ENCODE data around the gene ADGRG3.

Gene ADGRG3

GRCh38 chr16:57735755-57736418 is 67.8 kb downstream of the ADGRG3 start, which contains the start of gene KATNB1 (continued):
- TF ChIP-seq ZNF571 (tag by site-specific recombination; IDR thresholded peaks at IDR 0.05) (no peak), GLIS2 (tag by site-specific recombination; IDR thresholded peaks at IDR 0.05) (peak; percentile 92), SALL2 (tag by site-specific recombination; IDR thresholded peaks at IDR 0.05; ENCODE audit: borderline replicate concordance) (no peak), ATF2 (tag by site-specific recombination; IDR thresholded peaks at IDR 0.05; ENCODE audit: low read depth) (no peak), ZFHX2 (tag by site-specific recombination; conservative IDR thresholded peaks at IDR 0.05) (peak; percentile 74), AEBP2 (tag by site-specific recombination; IDR thresholded peaks at IDR 0.05; ENCODE audit: borderline replicate concordance) (no peak), ZNF19 (tag by site-specific recombination; IDR thresholded peaks at IDR 0.05; ENCODE audit: low read depth) (no peak), ZNF580 (tag by site-specific recombination; IDR thresholded peaks at IDR 0.05) (peak; percentile 90), ZNF211 (tag by site-specific recombination; IDR thresholded peaks at IDR 0.05; ENCODE audit: low read depth) (0 out of 2 replicates have a peak, but pooled peaks have one; percentile 11), ZNF280D (tag by site-specific recombination; IDR thresholded peaks at IDR 0.05) (no peak), ZBTB6 (tag by site-specific recombination; IDR thresholded peaks at IDR 0.05) (no peak), ZBTB21 (tag by site-specific recombination; IDR thresholded peaks at IDR 0.05) (no peak)
- TF ChIP-seq, protein P1, sequence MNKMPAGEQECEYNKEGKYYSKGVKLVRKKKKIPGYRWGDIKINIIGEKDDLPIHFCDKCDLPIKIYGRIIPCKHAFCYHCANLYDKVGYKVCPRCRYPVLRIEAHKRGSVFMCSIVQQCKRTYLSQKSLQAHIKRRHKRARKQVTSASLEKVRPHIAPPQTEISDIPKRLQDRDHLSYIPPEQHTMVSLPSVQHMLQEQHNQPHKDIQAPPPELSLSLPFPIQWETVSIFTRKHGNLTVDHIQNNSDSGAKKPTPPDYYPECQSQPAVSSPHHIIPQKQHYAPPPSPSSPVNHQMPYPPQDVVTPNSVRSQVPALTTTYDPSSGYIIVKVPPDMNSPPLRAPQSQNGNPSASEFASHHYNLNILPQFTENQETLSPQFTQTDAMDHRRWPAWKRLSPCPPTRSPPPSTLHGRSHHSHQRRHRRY (tag by site-specific recombination; IDR thresholded peaks at IDR 0.05): no peak
- TF ChIP-seq, protein P2, sequence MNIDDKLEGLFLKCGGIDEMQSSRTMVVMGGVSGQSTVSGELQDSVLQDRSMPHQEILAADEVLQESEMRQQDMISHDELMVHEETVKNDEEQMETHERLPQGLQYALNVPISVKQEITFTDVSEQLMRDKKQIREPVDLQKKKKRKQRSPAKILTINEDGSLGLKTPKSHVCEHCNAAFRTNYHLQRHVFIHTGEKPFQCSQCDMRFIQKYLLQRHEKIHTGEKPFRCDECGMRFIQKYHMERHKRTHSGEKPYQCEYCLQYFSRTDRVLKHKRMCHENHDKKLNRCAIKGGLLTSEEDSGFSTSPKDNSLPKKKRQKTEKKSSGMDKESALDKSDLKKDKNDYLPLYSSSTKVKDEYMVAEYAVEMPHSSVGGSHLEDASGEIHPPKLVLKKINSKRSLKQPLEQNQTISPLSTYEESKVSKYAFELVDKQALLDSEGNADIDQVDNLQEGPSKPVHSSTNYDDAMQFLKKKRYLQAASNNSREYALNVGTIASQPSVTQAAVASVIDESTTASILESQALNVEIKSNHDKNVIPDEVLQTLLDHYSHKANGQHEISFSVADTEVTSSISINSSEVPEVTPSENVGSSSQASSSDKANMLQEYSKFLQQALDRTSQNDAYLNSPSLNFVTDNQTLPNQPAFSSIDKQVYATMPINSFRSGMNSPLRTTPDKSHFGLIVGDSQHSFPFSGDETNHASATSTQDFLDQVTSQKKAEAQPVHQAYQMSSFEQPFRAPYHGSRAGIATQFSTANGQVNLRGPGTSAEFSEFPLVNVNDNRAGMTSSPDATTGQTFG (tag by site-specific recombination; IDR thresholded peaks at IDR 0.05; ENCODE audit: borderline replicate concordance): no peak
- TF ChIP-seq, protein P3, sequence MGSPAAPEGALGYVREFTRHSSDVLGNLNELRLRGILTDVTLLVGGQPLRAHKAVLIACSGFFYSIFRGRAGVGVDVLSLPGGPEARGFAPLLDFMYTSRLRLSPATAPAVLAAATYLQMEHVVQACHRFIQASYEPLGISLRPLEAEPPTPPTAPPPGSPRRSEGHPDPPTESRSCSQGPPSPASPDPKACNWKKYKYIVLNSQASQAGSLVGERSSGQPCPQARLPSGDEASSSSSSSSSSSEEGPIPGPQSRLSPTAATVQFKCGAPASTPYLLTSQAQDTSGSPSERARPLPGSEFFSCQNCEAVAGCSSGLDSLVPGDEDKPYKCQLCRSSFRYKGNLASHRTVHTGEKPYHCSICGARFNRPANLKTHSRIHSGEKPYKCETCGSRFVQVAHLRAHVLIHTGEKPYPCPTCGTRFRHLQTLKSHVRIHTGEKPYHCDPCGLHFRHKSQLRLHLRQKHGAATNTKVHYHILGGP (tag by site-specific recombination; IDR thresholded peaks at IDR 0.05): no peak
